ENCODE measurements around the gene SUGCT.

- TF ChIP-seq POLR2A (IDR thresholded peaks at IDR 0.05; ENCODE audit: low read depth) (no peak), CTCF (IDR thresholded peaks at IDR 0.05) (no peak)
These were observed 285.0 kb downstream of the SUGCT start for GRCh38 chr7:40419806-40420205.

Measured in esophagus muscularis mucosa (tissue), 3 donors.